A549 (cell line): ENCODE results near the gene REM1. TPM values are rescaled to one million over a fixed set of nuclear protein-coding genes. Genes with fewer than 3 reads are reported as not detected.
"Not testable (repeated sequence)": the region's sequence is repeated elsewhere in the genome, so short reads cannot be mapped to it uniquely, and the experiment has no call there.

Source experiments
- ATAC-seq, 2 experiments: fragments of 200-7000 bp in 1 of 2; fragments of >200 bp in 1 of 2; cut with Nextera tagmentation in 1 of 2; cut with Tn5 transposase in 1 of 2; 3 replicates each; pipeline versions ENCODE4 v1.8.0 to v1.9.1; 2018 to 2020; ENCODE audit warnings: mild to moderate bottlenecking in 1 of 2, moderate library complexity in 1 of 2
- CTCF ChIA-PET: fragments of 300-600 bp; sonication (Branson Sonifier 250); formaldehyde crosslinking; extraction: SDS; loops from one replicate; lab custom pipeline; 2021; ENCODE audit warnings: antibody characterized with exemption, inconsistent platforms; lab: Yijun Ruan, JAX
- POLR2A ChIA-PET: fragments of 350-600 bp; formaldehyde crosslinking; extraction: SDS; loops from one replicate; lab custom pipeline; 2021; ENCODE audit warnings: antibody characterized with exemption, inconsistent platforms; lab: Yijun Ruan, JAX
- DNase-seq, 2 experiments: peaks; one replicate each; pipeline versions ENCODE4 v3.0.0 to v3.0.0-alpha.2; 2011 to 2016; ENCODE audit warnings: low read depth in 1 of 2, low spot score in 1 of 2
- FAIRE-seq: peaks from 2 replicates; lab custom pipeline; 2011; peaks lifted over from hg19 to GRCh38; lab: Jason Lieb, UNC
- H3K27ac ChIP-seq, 2 experiments: fragments of >200 bp; sonication (Bioruptor Twin); formaldehyde crosslinking; 3 replicates each; pipeline ENCODE4 v1.5.1; 2016 to 2017
- H3K4me1 ChIP-seq: fragments of >200 bp; sonication (Bioruptor Twin); formaldehyde crosslinking; 3 replicates; pipeline ENCODE4 v1.6.1; 2016
- H3K4me2 ChIP-seq: fragments of >200 bp; sonication (Bioruptor Twin); formaldehyde crosslinking; 3 replicates; pipeline ENCODE4 v1.6.1; 2016
- H3K4me3 ChIP-seq: fragments of >200 bp; sonication (Bioruptor Twin); formaldehyde crosslinking; 3 replicates; pipeline ENCODE4 v1.5.1; 2016
- H3K9me3 ChIP-seq: fragments of >200 bp; sonication (Bioruptor Twin); formaldehyde crosslinking; 3 replicates; pipeline ENCODE4 v1.6.1; 2016
- BCL3 ChIP-seq: fragments of >200 bp; sonication (Bioruptor Twin); formaldehyde crosslinking; IDR thresholded peaks from 3 replicates; pipeline ENCODE4 v1.6.1; 2016
- EHF ChIP-seq: fragments of 250-450 bp; sonication (Bioruptor Pico); IDR thresholded peaks from 2 replicates; pipeline ENCODE4 v1.5.0; 2020; ENCODE audit warnings: mild to moderate bottlenecking
- FOSB ChIP-seq: fragments of 250-450 bp; sonication (Bioruptor Pico); IDR thresholded peaks from 2 replicates; pipeline ENCODE4 v1.5.0; 2020; ENCODE audit warnings: mild to moderate bottlenecking, moderate library complexity
- HDAC2 ChIP-seq: fragments of 200-600 bp; sonication (generic); IDR thresholded peaks from 2 replicates; pipeline ENCODE4 v1.6.1; 2016
- HES2 ChIP-seq: fragments of >200 bp; sonication (Bioruptor Twin); formaldehyde crosslinking; IDR thresholded peaks from 2 replicates; pipeline ENCODE4 v1.6.1; 2016
- JUN ChIP-seq, 2 experiments: fragments of >200 bp; sonication (Bioruptor Twin); formaldehyde crosslinking; IDR thresholded peaks; 2 replicates in 1 of 2; 3 replicates in 1 of 2; pipeline ENCODE4 v1.6.1; 2016 to 2017
- KDM1A ChIP-seq: fragments of 200-600 bp; sonication (generic); IDR thresholded peaks from 2 replicates; pipeline ENCODE4 v1.6.1; 2016; ENCODE audit warnings: low read depth, mild to moderate bottlenecking
- NR3C1 ChIP-seq: fragments of >200 bp; sonication (Bioruptor Twin); formaldehyde crosslinking; IDR thresholded peaks from 3 replicates; pipeline ENCODE4 v1.6.1; 2017
- POLR2A ChIP-seq: IDR thresholded peaks from 2 replicates; pipeline ENCODE4 v1.6.1; 2012; ENCODE audit warnings: mild to moderate bottlenecking, low read length
- RAD21 ChIP-seq, 2 experiments: fragments of >200 bp in 1 of 2; sonication (Bioruptor Twin) in 1 of 2; formaldehyde crosslinking in 1 of 2; IDR thresholded peaks in 1 of 2; conservative IDR thresholded peaks in 1 of 2; 2 replicates in 1 of 2; 3 replicates in 1 of 2; pipeline ENCODE4 v1.6.1; 2012 to 2018; ENCODE audit warnings: inconsistent platforms in 1 of 2
- REST ChIP-seq: fragments of 200-600 bp; sonication (generic); IDR thresholded peaks from 2 replicates; pipeline ENCODE4 v1.6.1; 2016; ENCODE audit warnings: antibody characterized with exemption, mild to moderate bottlenecking, moderate library complexity
- SMC3 ChIP-seq: fragments of >200 bp; sonication (Bioruptor Twin); formaldehyde crosslinking; IDR thresholded peaks from 3 replicates; pipeline ENCODE4 v1.6.1; 2018; ENCODE audit warnings: inconsistent platforms
- SREBF2 ChIP-seq: fragments of 450-650 bp; IDR thresholded peaks from 2 replicates; pipeline ENCODE4 v1.6.1; 2014; ENCODE audit warnings: mild to moderate bottlenecking, moderate library complexity
- TFCP2L1 ChIP-seq: fragments of 250-450 bp; sonication (Bioruptor Pico); IDR thresholded peaks from 2 replicates; pipeline ENCODE4 v1.5.0; 2021; ENCODE audit warnings: mild to moderate bottlenecking
- TP53 ChIP-seq: fragments of 250-450 bp; sonication (Bioruptor Pico); IDR thresholded peaks from 2 replicates; pipeline ENCODE4 v1.5.0; 2021; ENCODE audit warnings: mild to moderate bottlenecking, moderate library complexity
- WGBS: methylation state at CpG from one replicate; pipeline ENCODE4 v1.1.6; 2017; ENCODE audit errors: missing lambda C conversion rate; 5-methylcytosine and 5-hydroxymethylcytosine counted together
- polyA plus RNA-seq, 4 experiments: library from polyadenylated mRNA; depleted of rRNA in 3 of 4; stranded (reverse); fragments of >200 nt; fragmentation: RNase III in 1 of 4; extraction: RNeasy Plus Mini Kit Qiagen cat#74134 plus additional on column Dnase treatment in 1 of 4; gene quantifications; 2 replicates in 3 of 4; 3 replicates in 1 of 4; pipeline ENCODE4 v1.2.3, GENCODE V29; 2011 to 2017

REM1 gene
- polyA plus RNA-seq, 2 of the 4 experiments (the other 2 are of a cell fraction): not detected

GRCh38 chr20:31454361-31454760, 20.7 kb upstream of the REM1 start:
- DNase-seq (no peak), FAIRE-seq (no peak), ATAC-seq (peak in 1 of 2 experiments; percentile 55; a peak in 2 of 6 replicates)
- TF ChIP-seq HES2: no peak
- TF ChIP-seq RAD21 (conservative IDR thresholded peaks at IDR 0.05 in 1 of 2, IDR thresholded peaks at IDR 0.05 in 1 of 2): peak in 1 of 2 experiments; percentile 42; a peak in 3 of 5 replicates
- Histone ChIP-seq H3K27ac (no peak overlapping the region), H3K4me1 (no peaks in the 10 kb centered on the region), H3K4me2 (no peak overlapping the region), H3K9me3 (no peaks in the 10 kb centered on the region), H3K4me3 (no peak overlapping the region)
- WGBS: 46% methylated on average over 1 of the region's 1 CpG
- POLR2A ChIA-PET: no interaction called here
- CTCF ChIA-PET: interaction anchor here (0.6 to 2.0 kb wide), 5 partner anchors 14 to 157 kb away, joined by 3 to 14 read pairs (median 4); partner anchors contain the start of gene DEFB123

- DNase-seq, FAIRE-seq, H3K4me1 ChIP-seq, POLR2A ChIA-PET, H3K27ac ChIP-seq, CTCF ChIA-PET, H3K4me3 ChIP-seq, ATAC-seq, H3K4me2 ChIP-seq, H3K9me3 ChIP-seq: not testable (repeated sequence)
- WGBS: no CpG with 5 or more reads among the region's 33 CpGs
These were observed 4.1 kb upstream of the REM1 start for GRCh38 chr20:31470946-31471345.

GRCh38 chr20:31472395-31473330, 2.4 kb upstream of the REM1 start:
- Histone ChIP-seq H3K27ac (peak overlapping the region in 1 of 2 experiments; percentile 5; a peak in 1 of 6 replicates), H3K9me3 (no peaks in the 10 kb centered on the region), H3K4me1 (peaks cover 8% of the 10 kb centered on the region; the same call in 2 of the 3 replicates), H3K4me3 (no peak overlapping the region), H3K4me2 (no peak overlapping the region)
- CTCF ChIA-PET: interaction anchor here (1.5 to 2.2 kb wide), 3 partner anchors 12 to 30 kb away, joined by 4 to 11 read pairs (median 10); no protein-coding TSS in a partner anchor
- DNase-seq (no peak), ATAC-seq (peak; percentile 42 to 49; a peak in 5 of 6 replicates), FAIRE-seq (no peak)
- WGBS: 59% methylated on average over 7 of the region's 8 CpGs
- POLR2A ChIA-PET: no interaction called here
- TF ChIP-seq POLR2A (no peak), KDM1A (no peak), HDAC2 (no peak), TFCP2L1 (CRISPR knock-in tag) (no peak), SREBF2 (no peak), FOSB (CRISPR knock-in tag) (no peak), SMC3 (no peak), EHF (CRISPR knock-in tag) (no peak), BCL3 (no peak), JUN (IDR thresholded peaks at IDR 0.05) (no peak), NR3C1 (no peak), REST (no peak), TP53 (no peak)
